K562 (cell line): ENCODE measurements around the gene KCNQ4. TPM values are rescaled to one million over a fixed set of nuclear protein-coding genes. Genes with fewer than 3 reads are reported as not detected.

Experiments used
- ADNP ChIP-seq: fragments of 200-800 bp; sonication (Bioruptor generic); IDR thresholded peaks from 2 replicates; pipeline ENCODE4 v1.6.1; 2016; ENCODE audit warnings: missing genetic modification characterization, missing compliant biosample characterization
- BCL6 ChIP-seq: fragments of 250-450 bp; sonication (Bioruptor Pico); IDR thresholded peaks from 2 replicates; pipeline ENCODE4 v1.4.0; 2020
- CTCF ChIP-seq, 3 experiments: IDR thresholded peaks in 2 of 3; conservative IDR thresholded peaks in 1 of 3; 2 replicates each; pipeline ENCODE4 v1.5.1; 2011 to 2012; ENCODE audit warnings: low read length in 3 of 3, mild to moderate bottlenecking in 3 of 3, control low read depth in 2 of 3, improper control_type of control experiment in 1 of 3, inconsistent platforms in 1 of 3, low read depth in 1 of 3, mixed read lengths in 1 of 3, moderate library complexity in 1 of 3; ENCODE audit not compliant: insufficient read depth in 2 of 3
- RFX1 ChIP-seq: fragments of 450-650 bp; IDR thresholded peaks from 2 replicates; pipeline ENCODE4 v1.6.1; 2016; ENCODE audit warnings: mild to moderate bottlenecking, moderate library complexity
- SMAD1 ChIP-seq: fragments of 150-350 bp; IDR thresholded peaks from 2 replicates; pipeline ENCODE4 v1.6.1; 2014; ENCODE audit warnings: low read length, low read depth; ENCODE audit not compliant: partially characterized antibody
- TFAP4 ChIP-seq: sonication (generic); formaldehyde crosslinking; IDR thresholded peaks from 2 replicates; pipeline ENCODE4 v1.8.0; 2022; ENCODE audit warnings: missing genetic modification reagents, mild to moderate bottlenecking, moderate library complexity, borderline replicate concordance
- TRIM25 ChIP-seq: fragments of 450-650 bp; IDR thresholded peaks from 2 replicates; pipeline ENCODE4 v1.7.0; 2016; ENCODE audit warnings: borderline replicate concordance
- ZC3H4 ChIP-seq: sonication (generic); formaldehyde crosslinking; IDR thresholded peaks from 2 replicates; pipeline ENCODE4 v1.9.0; 2021; ENCODE audit warnings: missing genetic modification reagents, borderline replicate concordance
- ZNF12 ChIP-seq: sonication (generic); formaldehyde crosslinking; IDR thresholded peaks from 2 replicates; pipeline ENCODE4 v1.4.0; 2020; ENCODE audit warnings: mild to moderate bottlenecking, missing genetic modification reagents
- ZNF717 ChIP-seq: fragments of 250-450 bp; sonication (Bioruptor Pico); IDR thresholded peaks from 2 replicates; pipeline ENCODE4 v1.5.0; 2021
- ZNF79 ChIP-seq: fragments of 250-450 bp; sonication (Bioruptor Pico); IDR thresholded peaks from 2 replicates; pipeline ENCODE4 v1.4.0; 2020; ENCODE audit warnings: low read depth, mild to moderate bottlenecking, moderate library complexity
- polyA plus RNA-seq, 8 experiments: library from polyadenylated mRNA; depleted of rRNA in 4 of 8; stranded (reverse) in 5 of 8; unstranded in 3 of 8; fragments of >200 nt; fragmentation: Nextera tagmentation in 2 of 8; fragmentation: Illumina TruSeq in 1 of 8; extraction: Ambion mirVana in 2 of 8; extraction: Trizol in 1 of 8; gene quantifications; 2 replicates each; pipeline versions ENCODE4 v1.2.1 to v1.2.3, GENCODE V29; 2011 to 2014; ENCODE audit warnings: inconsistent platforms in 1 of 8, missing spikeins in 1 of 8
- total RNA-seq, 7 experiments: library from RNA; depleted of rRNA in 6 of 7; stranded (reverse); fragments of >200 nt in 6 of 7; fragmentation: Illumina TruSeq in 2 of 7; extraction: Trizol in 2 of 7; gene quantifications; 2 replicates each; pipeline versions ENCODE4 v1.2.1 to v1.2.3, GENCODE V29; 2011 to 2021; ENCODE audit warnings: low replicate concordance in 1 of 7
- TF ChIP-seq, protein P1 (sequence below), 2 experiments: fragments of 450-650 bp; IDR thresholded peaks; 2 replicates each; pipeline ENCODE4 v1.6.1; 2018; ENCODE audit warnings: mild to moderate bottlenecking in 2 of 2, low read depth in 1 of 2; ENCODE audit not compliant: partially characterized antibody in 2 of 2
- TF ChIP-seq, protein P2 (sequence below), 2 experiments: fragments of 450-650 bp in 1 of 2; IDR thresholded peaks; 2 replicates each; pipeline ENCODE4 v1.6.1; 2011 to 2017; ENCODE audit warnings: low read depth in 2 of 2, antibody characterized with exemption in 1 of 2, borderline replicate concordance in 1 of 2, low read length in 1 of 2, mild to moderate bottlenecking in 1 of 2, mixed read lengths in 1 of 2; ENCODE audit not compliant: control insufficient read depth in 1 of 2

Gene KCNQ4
- total and polyA plus RNA-seq, 9 of the 15 experiments (the other 6 are each of a cell fraction or from before 2014, with no cell fraction given): 0.07 to 4.1 (median 0.79) TPM

GRCh38 chr1:40844887-40845878 lies 61.6 kb downstream of the KCNQ4 start (continued):
- TF ChIP-seq, protein P1, sequence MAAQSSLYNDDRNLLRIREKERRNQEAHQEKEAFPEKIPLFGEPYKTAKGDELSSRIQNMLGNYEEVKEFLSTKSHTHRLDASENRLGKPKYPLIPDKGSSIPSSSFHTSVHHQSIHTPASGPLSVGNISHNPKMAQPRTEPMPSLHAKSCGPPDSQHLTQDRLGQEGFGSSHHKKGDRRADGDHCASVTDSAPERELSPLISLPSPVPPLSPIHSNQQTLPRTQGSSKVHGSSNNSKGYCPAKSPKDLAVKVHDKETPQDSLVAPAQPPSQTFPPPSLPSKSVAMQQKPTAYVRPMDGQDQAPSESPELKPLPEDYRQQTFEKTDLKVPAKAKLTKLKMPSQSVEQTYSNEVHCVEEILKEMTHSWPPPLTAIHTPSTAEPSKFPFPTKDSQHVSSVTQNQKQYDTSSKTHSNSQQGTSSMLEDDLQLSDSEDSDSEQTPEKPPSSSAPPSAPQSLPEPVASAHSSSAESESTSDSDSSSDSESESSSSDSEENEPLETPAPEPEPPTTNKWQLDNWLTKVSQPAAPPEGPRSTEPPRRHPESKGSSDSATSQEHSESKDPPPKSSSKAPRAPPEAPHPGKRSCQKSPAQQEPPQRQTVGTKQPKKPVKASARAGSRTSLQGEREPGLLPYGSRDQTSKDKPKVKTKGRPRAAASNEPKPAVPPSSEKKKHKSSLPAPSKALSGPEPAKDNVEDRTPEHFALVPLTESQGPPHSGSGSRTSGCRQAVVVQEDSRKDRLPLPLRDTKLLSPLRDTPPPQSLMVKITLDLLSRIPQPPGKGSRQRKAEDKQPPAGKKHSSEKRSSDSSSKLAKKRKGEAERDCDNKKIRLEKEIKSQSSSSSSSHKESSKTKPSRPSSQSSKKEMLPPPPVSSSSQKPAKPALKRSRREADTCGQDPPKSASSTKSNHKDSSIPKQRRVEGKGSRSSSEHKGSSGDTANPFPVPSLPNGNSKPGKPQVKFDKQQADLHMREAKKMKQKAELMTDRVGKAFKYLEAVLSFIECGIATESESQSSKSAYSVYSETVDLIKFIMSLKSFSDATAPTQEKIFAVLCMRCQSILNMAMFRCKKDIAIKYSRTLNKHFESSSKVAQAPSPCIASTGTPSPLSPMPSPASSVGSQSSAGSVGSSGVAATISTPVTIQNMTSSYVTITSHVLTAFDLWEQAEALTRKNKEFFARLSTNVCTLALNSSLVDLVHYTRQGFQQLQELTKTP (IDR thresholded peaks at IDR 0.05; ENCODE audit: low read depth in 1 of 2, partially characterized antibody in 2 of 2): peak in 1 of 2 experiments; percentile 19
- no peak for TF ChIP-seq ZNF79 (CRISPR knock-in tag)
- no peak for TF ChIP-seq ZNF12
- TF ChIP-seq TRIM25: 0 out of 2 replicates have a peak, but pooled peaks have one; percentile 59
- TF ChIP-seq, protein P2, sequence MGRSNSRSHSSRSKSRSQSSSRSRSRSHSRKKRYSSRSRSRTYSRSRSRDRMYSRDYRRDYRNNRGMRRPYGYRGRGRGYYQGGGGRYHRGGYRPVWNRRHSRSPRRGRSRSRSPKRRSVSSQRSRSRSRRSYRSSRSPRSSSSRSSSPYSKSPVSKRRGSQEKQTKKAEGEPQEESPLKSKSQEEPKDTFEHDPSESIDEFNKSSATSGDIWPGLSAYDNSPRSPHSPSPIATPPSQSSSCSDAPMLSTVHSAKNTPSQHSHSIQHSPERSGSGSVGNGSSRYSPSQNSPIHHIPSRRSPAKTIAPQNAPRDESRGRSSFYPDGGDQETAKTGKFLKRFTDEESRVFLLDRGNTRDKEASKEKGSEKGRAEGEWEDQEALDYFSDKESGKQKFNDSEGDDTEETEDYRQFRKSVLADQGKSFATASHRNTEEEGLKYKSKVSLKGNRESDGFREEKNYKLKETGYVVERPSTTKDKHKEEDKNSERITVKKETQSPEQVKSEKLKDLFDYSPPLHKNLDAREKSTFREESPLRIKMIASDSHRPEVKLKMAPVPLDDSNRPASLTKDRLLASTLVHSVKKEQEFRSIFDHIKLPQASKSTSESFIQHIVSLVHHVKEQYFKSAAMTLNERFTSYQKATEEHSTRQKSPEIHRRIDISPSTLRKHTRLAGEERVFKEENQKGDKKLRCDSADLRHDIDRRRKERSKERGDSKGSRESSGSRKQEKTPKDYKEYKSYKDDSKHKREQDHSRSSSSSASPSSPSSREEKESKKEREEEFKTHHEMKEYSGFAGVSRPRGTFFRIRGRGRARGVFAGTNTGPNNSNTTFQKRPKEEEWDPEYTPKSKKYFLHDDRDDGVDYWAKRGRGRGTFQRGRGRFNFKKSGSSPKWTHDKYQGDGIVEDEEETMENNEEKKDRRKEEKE (IDR thresholded peaks at IDR 0.05; ENCODE audit: borderline replicate concordance in 1 of 2, control insufficient read depth in 1 of 2, low read depth in 2 of 2, low read length in 1 of 2): no peak
- no peak for TF ChIP-seq ZNF717 (CRISPR knock-in tag)
- no peak for TF ChIP-seq TFAP4
- no peak for TF ChIP-seq ZC3H4 (CRISPR knock-in tag)
- TF ChIP-seq RFX1: no peak
- peak in 1 of 3 experiments; percentile 11; a peak in 1 of 6 replicates for TF ChIP-seq CTCF (IDR thresholded peaks at IDR 0.05 in 2 of 3, conservative IDR thresholded peaks at IDR 0.05 in 1 of 3; ENCODE audit: insufficient read depth in 2 of 3, low read depth in 1 of 3, low read length in 3 of 3)
- no peak for TF ChIP-seq ADNP (tag)
- no peak for TF ChIP-seq SMAD1
- no peak for TF ChIP-seq BCL6 (CRISPR knock-in tag)
